ENCODE data around the gene SLC22A25.

DNA sequence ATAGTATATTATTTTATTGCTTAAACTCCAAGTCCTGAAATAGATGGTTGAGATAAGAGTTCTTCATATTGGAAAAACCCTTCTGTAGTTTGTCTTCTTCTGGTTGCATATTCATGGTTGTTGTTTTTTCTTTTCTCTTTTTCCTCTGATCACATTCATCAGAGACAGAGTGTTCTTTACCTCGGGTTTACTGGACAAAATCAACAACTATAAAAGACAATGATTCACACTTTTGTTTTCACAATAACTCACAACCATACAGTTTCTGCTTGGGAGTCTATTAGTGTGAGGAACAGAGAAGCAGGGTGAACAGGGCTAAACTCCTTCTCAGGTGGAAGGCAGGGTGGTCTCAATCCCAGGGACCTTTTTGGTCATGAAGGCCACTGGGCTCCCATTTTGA is 2.6 kb upstream of the SLC22A25 start:
- TF ChIP-seq, protein P1, sequence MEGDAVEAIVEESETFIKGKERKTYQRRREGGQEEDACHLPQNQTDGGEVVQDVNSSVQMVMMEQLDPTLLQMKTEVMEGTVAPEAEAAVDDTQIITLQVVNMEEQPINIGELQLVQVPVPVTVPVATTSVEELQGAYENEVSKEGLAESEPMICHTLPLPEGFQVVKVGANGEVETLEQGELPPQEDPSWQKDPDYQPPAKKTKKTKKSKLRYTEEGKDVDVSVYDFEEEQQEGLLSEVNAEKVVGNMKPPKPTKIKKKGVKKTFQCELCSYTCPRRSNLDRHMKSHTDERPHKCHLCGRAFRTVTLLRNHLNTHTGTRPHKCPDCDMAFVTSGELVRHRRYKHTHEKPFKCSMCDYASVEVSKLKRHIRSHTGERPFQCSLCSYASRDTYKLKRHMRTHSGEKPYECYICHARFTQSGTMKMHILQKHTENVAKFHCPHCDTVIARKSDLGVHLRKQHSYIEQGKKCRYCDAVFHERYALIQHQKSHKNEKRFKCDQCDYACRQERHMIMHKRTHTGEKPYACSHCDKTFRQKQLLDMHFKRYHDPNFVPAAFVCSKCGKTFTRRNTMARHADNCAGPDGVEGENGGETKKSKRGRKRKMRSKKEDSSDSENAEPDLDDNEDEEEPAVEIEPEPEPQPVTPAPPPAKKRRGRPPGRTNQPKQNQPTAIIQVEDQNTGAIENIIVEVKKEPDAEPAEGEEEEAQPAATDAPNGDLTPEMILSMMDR (IDR thresholded peaks at IDR 0.05), result no peak
- no peak for TF ChIP-seq POLR2A (IDR thresholded peaks at IDR 0.05)
